NCI-H446 (cell line): Measurements from ENCODE around the gene OBP2B.
"Not testable (repeated sequence)": the region's sequence is repeated elsewhere in the genome, so short reads cannot be mapped to it uniquely, and the experiment has no call there.

ENCODE experiments used
- DNase-seq, 2 experiments: peaks; one replicate each; lab custom pipeline; 2025; lab: John Stamatoyannopoulos, UW

The OBP2B gene

GRCh38 chr9:133208880-133209300 lies at the start of gene OBP2B:
OBP2B (minus strand) TSS chr9:133209250; CDS start chr9:133209199, 51 bp downstream.
- not testable (repeated sequence) for DNase-seq

- DNase-seq, result no peak
Observed at GRCh38 chr9:133258061-133259015, 49.3 kb upstream of the OBP2B start.

GRCh38 chr9:133257465-133257956 lies 48.5 kb upstream of the OBP2B start:
- DNase-seq, result no peak

DNA sequence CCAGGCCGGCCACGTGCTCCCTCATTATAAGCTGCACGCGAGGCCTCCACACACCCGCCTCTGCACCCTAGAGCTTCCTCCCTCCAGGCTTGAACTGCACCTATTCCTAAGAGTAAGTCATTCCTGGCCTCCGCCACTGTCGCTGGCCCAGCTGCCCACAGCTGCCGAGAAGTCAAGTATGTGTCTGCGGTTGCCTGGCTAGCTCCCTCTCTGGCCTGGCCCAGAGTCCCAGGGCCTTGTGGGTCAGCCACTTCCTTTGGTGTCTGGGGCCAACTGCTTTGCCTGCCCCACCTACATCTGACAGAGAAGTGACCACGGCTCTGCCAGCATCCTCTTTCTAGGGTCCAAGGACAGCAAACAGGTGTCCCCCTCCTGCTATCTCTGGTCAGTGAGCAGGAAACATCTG lies 47.6 kb upstream of the OBP2B start:
- DNase-seq, result no peak

DNA sequence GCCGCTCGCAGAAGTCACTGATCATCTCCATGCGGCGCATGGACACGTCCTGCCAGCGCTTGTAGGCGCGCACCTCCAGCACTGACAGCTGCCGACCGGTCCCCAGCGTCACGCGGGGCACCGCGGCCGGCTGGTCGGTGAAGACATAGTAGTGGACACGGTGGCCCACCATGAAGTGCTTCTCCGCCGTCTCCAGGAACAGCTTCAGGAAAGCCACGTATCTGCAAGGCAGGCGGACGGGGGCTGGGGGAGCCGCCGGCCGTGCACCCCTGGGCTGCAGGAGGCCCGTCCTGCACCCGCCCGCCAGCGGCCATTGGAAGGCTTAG lies 47.0 kb upstream of the OBP2B start:
- no peak for DNase-seq

DNA sequence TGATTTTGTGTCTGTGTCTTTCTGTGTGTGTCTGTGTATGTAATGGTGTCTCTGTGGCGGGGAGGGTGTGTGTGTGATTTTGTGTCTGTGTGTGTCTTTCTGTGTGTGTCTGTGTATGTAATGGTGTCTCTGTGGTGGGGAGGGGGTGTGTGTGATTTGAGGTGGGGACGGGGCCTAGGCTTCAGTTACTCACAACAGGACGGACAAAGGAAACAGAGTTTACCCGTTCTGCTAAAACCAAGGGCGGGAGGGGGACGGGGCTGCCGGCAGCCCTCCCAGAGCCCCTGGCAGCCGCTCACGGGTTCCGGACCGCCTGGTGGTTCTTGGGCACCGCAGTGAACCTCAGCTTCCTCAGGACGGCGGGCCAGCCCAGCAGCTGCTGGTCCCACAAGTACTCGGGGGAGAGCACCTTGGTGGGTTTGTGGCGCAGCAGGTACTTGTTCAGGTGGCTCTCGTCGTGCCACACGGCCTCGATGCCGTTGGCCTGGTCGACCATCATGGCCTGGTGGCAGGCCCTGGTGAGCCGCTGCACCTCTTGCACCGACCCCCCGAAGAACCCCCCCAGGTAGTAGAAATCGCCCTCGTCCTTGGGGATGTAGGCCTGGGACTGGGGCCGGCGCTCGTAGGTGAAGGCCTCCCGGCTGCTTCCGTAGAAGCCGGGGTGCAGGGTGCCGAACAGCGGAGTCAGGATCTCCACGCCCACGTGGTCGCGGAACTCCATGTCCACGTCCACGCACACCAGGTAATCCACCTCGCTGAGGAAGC lies 46.5 kb upstream of the OBP2B start:
- no peak for DNase-seq

DNA sequence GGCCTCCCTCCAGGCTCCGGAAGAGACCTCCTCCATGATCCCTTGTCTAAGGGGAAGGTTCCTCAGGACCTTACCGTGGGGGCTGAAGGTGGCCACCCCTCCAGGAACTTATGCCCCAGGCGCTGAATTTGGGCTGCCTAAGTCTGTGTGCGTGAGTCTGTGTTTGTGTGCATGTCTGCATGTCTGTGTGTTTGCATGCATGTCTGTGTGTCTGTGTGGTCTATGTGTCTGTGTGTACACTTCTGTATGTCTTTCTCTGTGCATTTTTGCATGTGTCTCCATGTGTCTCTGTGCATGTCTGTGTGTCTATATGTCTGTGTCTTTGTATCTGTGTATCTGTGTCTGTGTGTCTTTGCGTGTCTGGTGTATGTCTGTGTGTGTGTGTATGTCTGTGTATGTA lies 45.4 kb upstream of the OBP2B start:
- DNase-seq, result no peak

- no peak for DNase-seq
Observed at GRCh38 chr9:133253268-133253667, 44.2 kb upstream of the OBP2B start.

GRCh38 chr9:133252301-133253020 lies 43.4 kb upstream of the OBP2B start:
- DNase-seq, result no peak

- DNase-seq, result no peak
Observed at GRCh38 chr9:133251773-133252172, 42.7 kb upstream of the OBP2B start.

GRCh38 chr9:133251221-133251620 lies 42.2 kb upstream of the OBP2B start:
- DNase-seq, result not testable (repeated sequence)

DNA sequence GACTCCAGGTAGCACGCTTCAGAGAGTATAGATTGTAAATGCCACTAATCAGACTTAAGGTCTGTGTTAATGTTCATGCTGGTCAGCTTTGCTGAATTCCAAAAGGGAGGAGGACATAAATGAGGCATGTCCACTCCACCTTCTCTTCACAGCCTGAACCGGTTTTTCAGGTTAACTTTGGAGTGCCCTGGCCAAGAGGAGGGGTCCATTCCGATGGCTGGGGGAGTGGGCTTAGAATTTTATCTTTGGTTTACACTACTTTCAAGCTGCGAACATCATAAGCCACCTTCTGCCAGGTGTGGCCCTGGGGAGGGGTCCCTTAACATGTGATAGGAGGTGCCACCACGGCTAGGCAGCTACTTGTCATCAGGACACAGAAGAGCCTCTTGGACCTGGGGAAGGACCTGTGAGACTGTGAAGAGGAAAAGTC lies 41.7 kb upstream of the OBP2B start:
- no peak for DNase-seq

- DNase-seq, result no peak
Observed at GRCh38 chr9:133249337-133249736, 40.3 kb upstream of the OBP2B start.

DNA sequence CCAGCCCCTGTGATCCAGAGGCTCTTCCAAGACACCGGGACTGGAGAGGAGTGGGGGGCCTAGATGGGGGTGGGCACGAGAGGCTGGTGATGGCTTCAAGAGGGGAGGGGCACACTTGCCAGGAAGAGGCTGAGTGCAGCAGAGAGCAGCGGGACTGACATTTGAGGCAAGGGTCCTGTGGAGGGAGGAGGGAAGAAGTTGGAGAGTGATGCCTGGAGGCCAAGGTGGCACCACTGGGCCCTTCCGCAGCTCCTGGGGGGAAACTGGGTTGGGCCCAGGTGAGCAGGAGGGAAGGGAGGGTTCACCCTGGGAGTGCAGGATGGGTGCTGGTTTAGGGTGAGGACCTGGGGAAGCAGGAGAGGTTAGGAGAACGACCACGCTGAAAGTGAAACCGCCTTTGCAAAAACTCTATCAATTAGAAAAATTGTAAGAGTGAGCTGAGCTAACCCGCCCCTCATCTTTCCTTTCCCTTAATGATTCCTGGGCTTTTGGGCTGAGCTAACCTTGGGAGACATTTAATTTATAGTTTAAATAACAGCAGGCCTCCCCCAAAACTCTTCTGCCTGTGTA lies 39.8 kb upstream of the OBP2B start:
- no peak for DNase-seq

GRCh38 chr9:133247632-133248031 lies 38.6 kb upstream of the OBP2B start:
- no peak for DNase-seq

DNA sequence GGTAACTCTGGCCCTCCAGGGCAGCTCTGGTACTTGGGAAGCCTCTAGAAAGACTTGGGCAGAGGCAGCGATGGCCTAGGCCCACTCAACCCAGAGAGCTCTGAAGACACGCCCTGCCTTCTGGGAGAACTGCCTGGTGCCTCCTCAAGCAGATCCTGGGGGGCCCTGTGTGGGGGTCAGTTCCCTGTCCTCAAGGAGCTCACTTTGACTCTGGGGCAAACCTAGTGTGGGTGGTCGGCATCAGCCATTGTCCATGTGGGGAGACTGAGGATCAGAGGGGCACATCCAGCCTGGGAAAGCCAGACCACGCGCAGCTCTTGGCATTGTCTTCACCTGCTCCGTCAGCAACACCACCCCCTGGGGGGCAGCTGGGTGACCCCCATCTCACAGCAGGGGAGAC lies 37.9 kb upstream of the OBP2B start:
- no peak for DNase-seq

GRCh38 chr9:133246562-133246961 lies 37.5 kb upstream of the OBP2B start:
- DNase-seq, result no peak

DNA sequence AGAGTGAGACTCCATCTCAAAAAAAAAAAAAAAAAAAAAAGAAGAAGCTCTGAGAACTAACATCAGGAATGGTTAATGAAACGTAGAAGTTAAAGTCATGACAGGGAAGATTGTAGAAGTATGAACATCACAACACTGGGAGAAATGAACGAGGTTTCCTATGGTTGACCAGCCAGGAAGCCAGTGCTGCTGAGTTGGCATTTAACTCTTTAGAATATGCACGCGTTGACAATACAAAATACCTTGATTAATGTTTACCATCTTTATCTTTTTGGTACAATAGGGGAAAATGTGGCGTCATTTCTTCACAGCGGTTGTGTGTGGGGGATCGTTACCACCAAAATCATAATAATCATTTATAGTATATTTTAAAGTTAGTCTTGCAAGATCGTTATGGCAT lies 33.9 kb upstream of the OBP2B start:
- no peak for DNase-seq

DNA sequence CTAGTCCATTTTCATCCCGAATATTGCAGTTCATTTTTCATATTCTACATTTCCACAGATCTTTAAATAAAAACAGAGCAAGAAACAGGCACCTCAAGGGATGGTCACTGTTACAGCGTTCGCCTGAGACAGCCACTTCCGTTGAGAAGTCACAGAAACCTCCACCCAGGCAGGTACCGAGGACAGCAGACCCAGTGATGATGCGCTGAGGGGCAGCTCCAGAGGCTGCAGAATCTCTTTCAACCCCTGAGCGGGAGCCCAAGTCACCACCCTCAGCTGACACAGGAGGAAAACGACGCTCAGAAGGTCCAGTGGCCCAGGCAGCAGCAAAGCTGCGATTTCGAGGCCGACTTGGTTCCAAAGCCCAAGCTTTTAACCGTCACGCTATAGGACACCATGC lies 33.2 kb upstream of the OBP2B start:
- DNase-seq, result no peak

- no peak for DNase-seq
Observed at GRCh38 chr9:133239533-133240090, 30.6 kb upstream of the OBP2B start.

DNA sequence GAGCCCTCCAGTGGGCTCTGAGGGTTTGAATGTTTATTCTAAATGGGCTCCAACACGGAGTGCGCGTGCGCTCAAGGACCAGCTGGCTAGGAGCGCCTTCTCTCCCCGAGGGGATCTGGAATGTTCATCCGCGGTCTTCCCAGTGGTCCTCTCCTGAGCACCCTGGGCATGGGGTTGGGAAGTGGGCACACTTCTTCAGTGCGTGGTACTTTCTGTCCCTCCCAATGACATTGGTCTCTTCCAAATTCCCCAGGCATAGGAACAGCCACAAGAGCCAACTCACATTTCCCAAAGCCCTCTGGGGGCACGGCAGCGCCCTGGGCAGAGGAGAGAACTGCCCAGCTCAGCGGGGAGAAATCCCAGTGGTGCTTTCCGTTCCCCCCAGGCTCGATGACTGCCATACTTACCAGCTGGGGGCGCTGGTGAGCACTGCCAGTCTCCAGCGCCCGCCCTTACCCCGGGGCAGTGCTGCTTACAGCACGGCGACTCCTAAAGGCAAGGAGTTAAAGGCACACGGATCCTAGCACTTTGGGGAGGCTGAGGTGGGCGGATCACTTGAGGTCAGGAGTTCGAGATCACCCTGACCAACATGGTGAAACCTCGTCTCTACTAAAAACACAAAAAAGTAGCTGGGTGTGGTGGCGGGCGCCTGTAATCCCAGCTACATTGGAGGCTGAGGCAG lies 29.9 kb upstream of the OBP2B start:
- DNase-seq, result no peak
